Dedifferentiated amniotic fluid mesenchymal stem cell (primary cell): ENCODE data around the gene DNASE1L3.
"Not testable (repeated sequence)": the region's sequence is repeated elsewhere in the genome, so short reads cannot be mapped to it uniquely, and the experiment has no call there.

ENCODE experiments used
- DNase-seq: peaks from one replicate; pipeline ENCODE4 v3.0.0-alpha.2; 2016; ENCODE audit errors: extremely low spot score

Gene DNASE1L3

DNA sequence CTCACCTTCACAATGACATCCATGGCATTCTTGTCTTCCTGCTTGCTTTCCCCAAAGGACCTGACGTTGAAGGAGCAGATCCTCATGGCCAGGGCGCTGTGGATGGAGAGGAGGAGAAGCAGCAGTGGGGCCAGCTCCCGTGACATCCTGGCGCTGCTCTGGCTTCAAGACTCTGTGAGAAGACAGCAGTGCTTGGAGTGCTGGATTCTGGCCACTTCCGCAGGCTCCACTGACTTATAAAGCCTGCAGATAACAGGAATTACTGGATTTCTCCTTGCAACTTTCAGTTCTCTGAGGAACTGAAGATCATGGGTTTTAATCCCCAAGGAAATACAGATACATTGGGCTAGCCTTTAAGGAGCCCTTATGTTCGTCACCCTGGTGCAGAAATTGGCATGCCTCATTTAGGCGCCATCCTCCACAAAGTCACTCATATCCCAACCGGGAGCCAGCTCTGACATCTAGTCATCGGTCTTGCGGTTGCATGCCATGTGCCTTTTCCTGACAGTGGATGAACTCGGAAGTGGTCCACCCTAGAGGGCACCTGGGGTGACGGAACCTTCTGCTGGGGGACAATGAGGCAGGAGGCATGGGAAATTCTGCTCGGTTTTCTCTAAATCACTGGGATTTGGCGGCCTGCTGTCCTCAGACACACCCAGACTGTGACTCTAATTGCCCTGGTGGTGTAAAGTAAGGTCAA is at the start of gene DNASE1L3:
DNASE1L3 (minus strand) TSS at position 212 of the 700 bp plus-strand sequence; CDS start at position 146, 66 bp downstream.
- DNase-seq = no peak

- no peak for DNase-seq
Observed at GRCh38 chr3:58260261-58260731, 49.5 kb upstream of the DNASE1L3 start.

- DNase-seq = no peak
Observed at GRCh38 chr3:58258392-58259055, 47.8 kb upstream of the DNASE1L3 start.

DNA sequence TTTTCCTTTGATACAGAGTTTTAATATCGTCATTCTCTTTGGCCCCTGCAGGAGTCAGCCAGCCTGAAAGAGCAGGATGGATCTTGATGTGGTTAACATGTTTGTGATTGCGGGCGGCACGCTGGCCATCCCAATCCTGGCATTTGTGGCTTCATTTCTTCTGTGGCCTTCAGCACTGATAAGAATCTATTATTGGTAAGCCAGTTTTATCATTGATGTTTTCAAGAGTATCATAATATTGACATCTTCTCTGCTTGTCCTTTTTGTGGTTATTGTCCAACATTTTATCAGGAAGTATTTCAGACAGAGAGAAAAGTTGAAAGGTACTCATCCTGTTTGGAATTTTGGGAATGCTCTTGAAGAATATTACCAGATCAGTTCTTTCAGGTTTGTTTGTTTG is 45.7 kb upstream of the DNASE1L3 start:
- no peak for DNase-seq

- DNase-seq = no peak
Observed at GRCh38 chr3:58256061-58256460, 45.3 kb upstream of the DNASE1L3 start.

- no peak for DNase-seq
Observed at GRCh38 chr3:58254144-58254543, 43.4 kb upstream of the DNASE1L3 start.

DNA sequence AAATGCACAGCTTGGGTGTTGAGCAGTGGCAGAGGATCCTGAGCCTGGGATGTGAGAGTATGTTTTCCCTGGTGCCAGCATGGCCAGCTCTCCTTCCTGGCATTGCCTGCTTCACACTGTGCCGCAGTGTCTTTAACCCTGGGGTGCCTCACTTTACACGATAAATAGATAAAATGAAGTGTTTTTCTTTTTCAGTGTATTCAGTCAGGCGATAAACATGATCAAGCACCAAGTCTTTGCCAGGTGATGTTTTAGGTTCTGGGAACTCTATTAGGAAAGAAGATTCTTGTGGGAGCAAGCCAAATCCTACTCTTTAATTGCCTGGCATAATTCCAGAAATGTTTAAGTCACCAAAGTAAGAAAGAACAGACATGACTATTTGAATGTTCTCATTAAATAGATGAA is 40.9 kb upstream of the DNASE1L3 start:
- DNase-seq = no peak

- no peak for DNase-seq
Observed at GRCh38 chr3:58250093-58250707, 39.4 kb upstream of the DNASE1L3 start.

DNA sequence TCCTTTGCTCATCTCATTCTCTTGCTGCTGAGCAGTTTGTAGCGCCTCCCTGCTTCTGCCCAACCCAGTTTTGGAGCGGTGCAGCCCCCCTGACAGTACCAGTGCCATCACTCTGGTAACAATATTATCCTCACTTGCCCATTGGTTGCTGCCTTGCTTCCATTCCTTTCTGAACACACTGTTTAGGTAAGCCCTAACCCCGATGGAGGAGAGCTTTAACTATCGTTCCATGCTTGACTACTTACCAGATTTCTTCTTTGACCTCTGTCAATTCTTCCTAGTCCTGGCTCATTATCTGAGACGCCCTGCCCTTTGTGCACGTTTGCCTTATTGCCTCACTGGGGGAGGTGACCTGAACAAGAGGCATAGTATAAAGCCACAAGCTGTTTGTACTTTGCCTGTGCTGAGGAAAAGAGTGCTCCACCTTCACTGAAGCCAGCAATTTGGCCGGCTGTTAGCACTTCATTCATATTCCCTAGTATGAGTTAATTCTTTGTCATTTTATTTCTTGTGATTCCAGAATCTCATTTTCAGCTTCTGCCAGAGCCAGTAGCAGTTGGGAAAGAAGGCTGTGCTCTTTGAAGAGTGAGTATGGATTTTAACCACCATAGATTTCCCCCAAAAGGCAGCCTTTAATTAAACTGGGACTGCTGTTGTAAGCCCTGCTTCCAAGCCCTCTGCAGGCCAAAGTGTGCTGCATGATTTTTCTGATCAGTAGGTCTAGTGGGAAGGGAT is 38.8 kb upstream of the DNASE1L3 start:
- no peak for DNase-seq

- no peak for DNase-seq
Observed at GRCh38 chr3:58246148-58247047, 35.6 kb upstream of the DNASE1L3 start.

GRCh38 chr3:58243976-58244585 is 33.3 kb upstream of the DNASE1L3 start:
- no peak for DNase-seq

DNA sequence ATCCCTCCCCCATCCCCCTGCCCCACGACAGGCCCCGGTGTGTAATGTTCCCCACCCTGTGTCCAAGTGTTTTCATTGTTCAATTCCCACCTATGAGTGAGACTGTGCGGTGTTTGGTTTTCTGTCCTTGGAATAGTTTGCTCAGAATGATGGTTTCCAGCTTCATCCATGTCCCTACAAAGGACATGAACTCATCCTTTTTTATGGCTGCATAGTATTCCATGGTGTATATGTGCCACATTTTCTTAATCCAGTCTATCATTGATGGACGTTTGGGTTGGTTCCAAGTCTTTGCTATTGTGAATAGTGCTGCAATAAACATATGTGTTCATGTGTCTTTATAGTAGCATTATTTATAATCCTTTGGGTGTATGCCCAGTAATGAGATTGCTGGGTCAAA is 32.1 kb upstream of the DNASE1L3 start:
- DNase-seq = not testable (repeated sequence)

DNA sequence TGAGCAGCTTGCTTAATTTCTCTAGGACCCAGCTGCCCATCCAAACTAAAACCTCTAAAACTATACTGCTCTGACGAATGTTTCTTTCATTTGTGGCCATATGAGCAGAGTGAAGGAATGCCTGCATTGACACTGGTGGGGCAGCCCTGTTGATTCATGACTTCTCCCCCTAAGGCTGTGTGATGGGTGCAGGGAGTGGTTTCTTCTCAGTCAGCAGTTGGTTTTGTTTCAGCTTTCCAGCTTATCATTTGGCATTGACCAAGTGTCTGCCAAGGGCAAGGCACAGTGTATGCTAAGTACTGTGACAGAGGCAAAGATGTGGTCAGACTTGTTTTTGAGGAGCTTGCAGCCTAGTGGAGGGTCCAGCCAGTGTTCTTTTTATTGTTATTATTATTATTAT is 31.6 kb upstream of the DNASE1L3 start:
- DNase-seq = no peak

- no peak for DNase-seq
Observed at GRCh38 chr3:58241306-58242044, 30.7 kb upstream of the DNASE1L3 start.

DNA sequence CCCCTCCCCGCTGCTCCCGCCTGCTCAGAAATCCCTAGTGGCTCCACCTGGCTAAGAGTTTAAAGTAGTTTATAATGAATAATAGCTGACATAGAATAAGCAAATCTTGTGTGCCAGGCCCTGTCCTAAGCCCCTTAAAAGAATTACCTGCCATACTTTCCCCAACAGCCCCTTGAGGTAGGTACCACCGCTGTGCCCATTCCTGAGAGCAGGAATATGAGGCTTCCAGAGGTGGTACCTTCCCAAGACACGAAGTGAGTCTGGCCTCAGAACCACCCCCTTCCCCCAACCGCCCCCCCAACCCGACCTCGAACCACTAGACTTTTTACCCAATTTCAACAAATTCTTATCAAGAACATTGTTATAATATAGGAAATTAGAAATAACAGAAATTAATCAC is 28.1 kb upstream of the DNASE1L3 start:
- DNase-seq = no peak

DNA sequence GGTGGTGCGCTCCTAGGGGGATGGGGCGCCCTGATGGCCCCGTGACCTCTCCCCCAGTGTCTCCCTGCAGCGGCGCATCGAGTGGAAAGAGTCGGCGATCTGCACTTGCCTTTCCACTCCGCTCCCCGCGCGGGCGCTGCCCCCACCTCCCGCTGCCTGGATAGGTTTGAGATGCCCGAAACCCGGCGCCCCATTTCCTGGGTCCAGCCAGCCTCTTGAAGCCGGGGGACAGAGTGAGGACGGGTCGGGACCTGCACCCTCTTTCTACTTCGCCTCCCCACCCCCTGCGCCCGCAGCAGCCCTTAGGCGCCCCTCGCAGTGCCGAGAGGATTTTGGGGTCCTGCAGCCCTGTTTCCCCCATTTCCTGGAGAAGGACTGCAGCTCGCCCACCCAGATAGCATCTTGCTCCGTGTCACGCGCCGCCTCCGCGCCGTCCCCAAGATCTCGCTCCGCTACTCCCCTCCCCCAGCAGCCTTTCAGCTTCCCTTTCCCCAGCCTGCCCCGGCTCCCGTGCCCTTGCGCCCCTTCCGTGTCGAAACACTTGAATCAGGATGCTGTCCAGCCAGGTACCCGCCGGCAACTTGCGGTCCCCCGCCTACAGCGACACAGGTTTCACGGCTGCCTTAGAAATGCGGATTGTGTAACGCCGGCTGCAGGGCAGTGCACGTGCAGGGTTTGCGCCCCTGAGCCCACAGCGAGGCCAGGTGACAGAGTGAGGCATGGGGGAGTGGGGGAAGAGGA is 27.3 kb upstream of the DNASE1L3 start:
- no peak for DNase-seq

DNA sequence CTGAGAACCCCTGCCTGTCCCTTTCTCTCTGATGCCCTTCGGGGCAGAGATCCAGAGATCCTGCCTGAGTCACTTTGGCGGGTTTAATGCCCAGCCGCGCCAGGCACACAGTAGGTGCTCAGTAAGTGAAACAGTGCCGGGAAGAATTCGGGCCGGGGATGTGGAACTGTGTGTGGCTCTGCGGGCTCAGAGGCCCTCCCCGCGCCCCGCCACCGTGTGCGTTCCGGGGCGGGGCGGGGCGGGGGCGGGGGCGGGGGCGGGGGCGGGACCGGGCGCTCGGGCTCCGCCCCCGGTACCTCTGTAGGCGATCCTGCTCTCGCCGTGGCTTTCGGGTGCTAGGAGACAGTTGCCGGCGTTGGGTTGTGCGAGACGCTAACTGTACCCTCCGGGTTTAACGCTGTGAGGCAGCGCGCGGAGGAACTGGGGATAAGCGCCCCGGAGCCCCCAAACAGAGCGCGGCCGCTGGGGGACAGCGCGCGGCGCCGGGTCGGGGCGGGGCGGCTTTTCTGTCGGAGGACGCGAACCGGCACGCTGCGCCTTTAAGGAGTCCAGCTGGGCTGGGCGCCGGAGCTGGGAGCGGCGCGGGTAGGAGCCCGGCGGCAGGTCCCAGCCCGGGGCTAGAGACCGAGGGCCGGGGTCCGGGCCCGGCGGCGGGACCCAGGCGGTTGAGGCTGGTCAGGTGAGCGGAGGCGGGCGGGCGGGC is 26.6 kb upstream of the DNASE1L3 start, which contains the start of gene ABHD6:
ABHD6 (plus strand) TSS at position 555 of the 703 bp plus-strand sequence. CDS start 18,795 bp downstream, outside the sequence.
- DNase-seq = no peak

- DNase-seq = no peak
Observed at GRCh38 chr3:58236527-58237237, 25.9 kb upstream of the DNASE1L3 start.
